ENCODE measurements around the gene UBE3A. TPM values are rescaled to one million over a fixed set of nuclear protein-coding genes. Genes with fewer than 3 reads are reported as not detected.

UBE3A gene
- total RNA-seq, 3 donors from 2014 or later (not counting 1 experiment from before 2014, with no cell fraction given), result 119 to 131 (median 122) TPM

DNA sequence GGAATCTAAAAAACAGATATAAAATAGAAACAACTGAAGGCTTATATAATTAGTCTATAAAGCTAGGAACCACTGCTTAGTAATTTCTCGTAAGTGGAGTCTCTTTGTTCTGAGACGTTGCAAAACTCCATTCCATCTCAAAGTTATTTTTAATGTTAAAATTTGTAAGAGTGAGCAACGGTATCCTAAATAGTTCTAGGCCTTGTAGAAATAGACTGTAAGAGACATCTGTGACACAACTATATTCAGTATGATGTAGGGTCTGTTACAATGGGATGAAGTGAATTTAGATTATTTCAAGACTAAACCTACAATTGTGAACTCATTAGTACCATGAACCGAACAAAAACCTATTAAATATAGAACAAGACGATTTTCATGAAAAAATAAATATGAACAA, 57.2 kb downstream of the UBE3A start:
- DNase-seq (no peak), ATAC-seq (no peak)
- H3K9me3 Mint-ChIP-seq, result peaks cover 0 to 2% of the 10 kb centered on the region in 2 donors
- Histone ChIP-seq H3K27ac (ENCODE audit: low read length) (no peak overlapping the region), H3K4me3 (ENCODE audit: low read length) (no peak overlapping the region), H3K4me1 (ENCODE audit: control insufficient read depth, insufficient read depth, low read length) (no peaks in the 10 kb centered on the region), H3K27me3 (ENCODE audit: control insufficient read depth, insufficient read depth, low read length) (no peaks in the 10 kb centered on the region), H3K36me3 (ENCODE audit: control insufficient read depth, insufficient read depth, low read length) (peaks cover 3% of the 10 kb centered on the region), H3K9me3 (ENCODE audit: control insufficient read depth, insufficient read depth, low read length) (no peaks in the 10 kb centered on the region)
- peaks cover 50 to 54% of the 10 kb centered on the region in 2 donors for H3K4me1 Mint-ChIP-seq
- H3K27ac Mint-ChIP-seq, result no peak overlapping the region
- WGBS (ENCODE audit: insufficient coverage), result 100% methylated on average over 2 of the region's 5 CpGs
- no peak overlapping the region for H3K4me3 Mint-ChIP-seq
- TF ChIP-seq, protein P1, sequence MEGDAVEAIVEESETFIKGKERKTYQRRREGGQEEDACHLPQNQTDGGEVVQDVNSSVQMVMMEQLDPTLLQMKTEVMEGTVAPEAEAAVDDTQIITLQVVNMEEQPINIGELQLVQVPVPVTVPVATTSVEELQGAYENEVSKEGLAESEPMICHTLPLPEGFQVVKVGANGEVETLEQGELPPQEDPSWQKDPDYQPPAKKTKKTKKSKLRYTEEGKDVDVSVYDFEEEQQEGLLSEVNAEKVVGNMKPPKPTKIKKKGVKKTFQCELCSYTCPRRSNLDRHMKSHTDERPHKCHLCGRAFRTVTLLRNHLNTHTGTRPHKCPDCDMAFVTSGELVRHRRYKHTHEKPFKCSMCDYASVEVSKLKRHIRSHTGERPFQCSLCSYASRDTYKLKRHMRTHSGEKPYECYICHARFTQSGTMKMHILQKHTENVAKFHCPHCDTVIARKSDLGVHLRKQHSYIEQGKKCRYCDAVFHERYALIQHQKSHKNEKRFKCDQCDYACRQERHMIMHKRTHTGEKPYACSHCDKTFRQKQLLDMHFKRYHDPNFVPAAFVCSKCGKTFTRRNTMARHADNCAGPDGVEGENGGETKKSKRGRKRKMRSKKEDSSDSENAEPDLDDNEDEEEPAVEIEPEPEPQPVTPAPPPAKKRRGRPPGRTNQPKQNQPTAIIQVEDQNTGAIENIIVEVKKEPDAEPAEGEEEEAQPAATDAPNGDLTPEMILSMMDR (IDR thresholded peaks at IDR 0.05), result no peak
- no peaks in the 10 kb centered on the region for H3K36me3 Mint-ChIP-seq
- no peaks in the 10 kb centered on the region for H3K27me3 Mint-ChIP-seq (ENCODE audit: low read depth in 2 of 2)
- intact Hi-C loops (cut with micrococcal nuclease), result no loop called here

DNA sequence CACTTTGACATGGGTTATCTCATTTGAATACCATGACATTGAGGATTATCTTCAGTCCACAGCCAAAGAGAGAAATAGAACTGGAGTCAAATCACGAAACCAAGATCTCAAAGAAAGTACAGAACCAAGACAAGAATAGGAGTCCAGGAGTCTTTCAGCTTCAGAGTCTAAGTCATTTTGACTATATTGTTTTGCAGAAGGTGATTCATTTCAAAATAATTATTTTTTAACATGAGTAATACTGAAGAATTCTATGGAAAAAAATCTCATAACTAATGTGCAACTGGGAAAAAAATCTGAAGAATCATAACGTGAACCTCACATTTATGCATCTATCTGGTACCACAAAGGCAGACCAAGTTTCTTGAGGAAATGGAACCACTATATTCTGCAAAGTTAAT, 60.3 kb downstream of the UBE3A start:
- TF ChIP-seq, protein P1 (IDR thresholded peaks at IDR 0.05), result no peak
- H3K4me3 Mint-ChIP-seq, result no peak overlapping the region
- no peak for ATAC-seq
- H3K9me3 Mint-ChIP-seq, result peaks cover 0 to under 1% of the 10 kb centered on the region in 2 donors
- Histone ChIP-seq H3K36me3 (ENCODE audit: control insufficient read depth, insufficient read depth, low read length) (peaks cover 17% of the 10 kb centered on the region), H3K27me3 (ENCODE audit: control insufficient read depth, insufficient read depth, low read length) (no peaks in the 10 kb centered on the region), H3K4me3 (ENCODE audit: low read length) (no peak overlapping the region), H3K27ac (ENCODE audit: low read length) (no peak overlapping the region), H3K4me1 (ENCODE audit: control insufficient read depth, insufficient read depth, low read length) (no peaks in the 10 kb centered on the region), H3K9me3 (ENCODE audit: control insufficient read depth, insufficient read depth, low read length) (no peaks in the 10 kb centered on the region)
- WGBS (ENCODE audit: insufficient coverage), result 76% methylated on average over 2 of the region's 2 CpGs
- intact Hi-C loops (cut with micrococcal nuclease), result loop anchor here (10.0 kb wide), 1 partner anchor 46 kb away; no protein-coding TSS in a partner anchor
- H3K4me1 Mint-ChIP-seq, result peaks cover 26 to 30% of the 10 kb centered on the region in 2 donors
- no peaks in the 10 kb centered on the region for H3K27me3 Mint-ChIP-seq (ENCODE audit: low read depth in 2 of 2)
- no peak for DNase-seq
- no peak overlapping the region for H3K27ac Mint-ChIP-seq
- peaks cover 11% of the 10 kb centered on the region for H3K36me3 Mint-ChIP-seq

DNA sequence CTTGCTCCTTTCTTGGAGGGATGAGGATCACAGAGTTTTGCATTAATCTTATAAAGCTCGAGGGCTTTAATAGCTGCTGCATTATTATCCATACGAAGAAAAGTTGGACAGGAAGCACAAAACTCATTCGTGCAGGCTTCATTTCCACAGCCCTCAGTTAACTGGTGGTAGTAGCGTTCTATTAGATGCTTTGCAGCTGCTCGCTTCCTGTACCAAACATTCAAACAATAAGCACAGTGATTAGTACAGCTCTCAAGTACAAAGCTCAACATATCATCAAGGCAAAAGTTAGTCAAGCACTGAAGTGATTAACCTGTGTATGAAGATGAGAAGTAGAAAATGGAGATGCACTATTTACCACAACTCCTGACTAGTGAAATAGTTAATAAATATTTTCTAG, 63.3 kb downstream of the UBE3A start:
- peaks cover 19 to 29% of the 10 kb centered on the region in 2 donors for H3K4me1 Mint-ChIP-seq
- Histone ChIP-seq H3K36me3 (ENCODE audit: control insufficient read depth, insufficient read depth, low read length) (peaks cover 36% of the 10 kb centered on the region), H3K4me1 (ENCODE audit: control insufficient read depth, insufficient read depth, low read length) (no peaks in the 10 kb centered on the region), H3K9me3 (ENCODE audit: control insufficient read depth, insufficient read depth, low read length) (no peaks in the 10 kb centered on the region), H3K27ac (ENCODE audit: low read length) (no peak overlapping the region), H3K27me3 (ENCODE audit: control insufficient read depth, insufficient read depth, low read length) (no peaks in the 10 kb centered on the region), H3K4me3 (ENCODE audit: low read length) (no peak overlapping the region)
- TF ChIP-seq, protein P1 (IDR thresholded peaks at IDR 0.05), result no peak
- WGBS (ENCODE audit: insufficient coverage), result 97% methylated on average over 4 of the region's 5 CpGs
- no peaks in the 10 kb centered on the region for H3K27me3 Mint-ChIP-seq (ENCODE audit: low read depth in 2 of 2)
- peaks cover 24% of the 10 kb centered on the region for H3K36me3 Mint-ChIP-seq
- DNase-seq (no peak), ATAC-seq (no peak)
- intact Hi-C loops (cut with micrococcal nuclease), result loop anchor here (10.0 kb wide), 1 partner anchor 49 kb away; no protein-coding TSS in a partner anchor
- no peak overlapping the region for H3K4me3 Mint-ChIP-seq
- H3K27ac Mint-ChIP-seq, result peak overlapping the region in 1 of 2 donors; percentile 8
- H3K9me3 Mint-ChIP-seq, result no peaks in the 10 kb centered on the region

GRCh38 chr15:25374143-25374542, 64.7 kb downstream of the UBE3A start:
- H3K36me3 Mint-ChIP-seq, result peaks cover 33% of the 10 kb centered on the region
- ATAC-seq (no peak), DNase-seq (no peak)
- H3K27me3 Mint-ChIP-seq (ENCODE audit: low read depth in 2 of 2), result no peaks in the 10 kb centered on the region
- no peaks in the 10 kb centered on the region for H3K9me3 Mint-ChIP-seq
- Histone ChIP-seq H3K4me1 (ENCODE audit: control insufficient read depth, insufficient read depth, low read length) (no peaks in the 10 kb centered on the region), H3K4me3 (ENCODE audit: low read length) (no peak overlapping the region), H3K9me3 (ENCODE audit: control insufficient read depth, insufficient read depth, low read length) (no peaks in the 10 kb centered on the region), H3K27me3 (ENCODE audit: control insufficient read depth, insufficient read depth, low read length) (no peaks in the 10 kb centered on the region), H3K27ac (ENCODE audit: low read length) (no peak overlapping the region), H3K36me3 (ENCODE audit: control insufficient read depth, insufficient read depth, low read length) (peaks cover 47% of the 10 kb centered on the region)
- intact Hi-C loops (cut with micrococcal nuclease), result loop anchor here (10.0 kb wide), 1 partner anchor 51 kb away; no protein-coding TSS in a partner anchor
- no peak overlapping the region for H3K4me3 Mint-ChIP-seq
- no peak overlapping the region for H3K27ac Mint-ChIP-seq
- 95% methylated on average over 3 of the region's 3 CpGs for WGBS (ENCODE audit: insufficient coverage)
- TF ChIP-seq, protein P1 (IDR thresholded peaks at IDR 0.05), result no peak
- peaks cover 11 to 20% of the 10 kb centered on the region in 2 donors for H3K4me1 Mint-ChIP-seq
